Measurements from ENCODE around the gene PRELID1.
"Not testable (repeated sequence)": the region's sequence is repeated elsewhere in the genome, so short reads cannot be mapped to it uniquely, and the experiment has no call there.

Gene PRELID1

DNA sequence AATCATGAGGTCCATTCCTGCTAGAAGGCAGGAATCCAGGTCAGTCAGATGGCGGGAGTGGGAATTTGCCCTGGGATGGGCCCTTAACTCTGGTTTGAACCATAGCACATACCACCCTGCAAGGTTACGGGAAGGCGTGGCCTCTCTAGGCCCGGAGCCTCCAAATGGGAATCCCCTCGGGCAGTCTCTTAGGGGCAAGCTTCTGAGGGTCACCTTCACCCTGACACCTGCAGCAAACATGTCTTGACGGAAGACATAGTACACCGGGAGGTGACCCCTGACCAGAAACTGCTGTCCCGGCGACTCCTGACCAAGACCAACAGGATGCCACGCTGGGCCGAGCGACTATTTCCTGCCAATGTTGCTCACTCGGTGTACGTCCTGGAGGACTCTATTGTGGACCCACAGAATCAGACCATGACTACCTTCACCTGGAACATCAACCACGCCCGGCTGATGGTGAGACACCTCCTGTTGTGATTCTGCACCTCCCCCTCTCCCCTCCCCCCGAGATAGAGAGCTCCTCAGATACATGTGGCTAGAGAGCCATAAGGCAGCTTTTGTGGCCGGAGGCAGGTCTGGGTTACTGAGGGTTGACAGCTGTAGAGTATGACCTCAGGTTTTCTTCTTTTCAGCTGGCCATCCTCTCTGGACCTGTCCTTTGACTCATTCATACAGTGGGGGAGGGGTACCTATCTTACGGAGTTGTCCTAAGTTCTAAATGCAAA, 957 bp downstream of the PRELID1 start:
- peak; percentile 50 for DNase-seq
- Mint-ChIP-seq H3K4me1 (peaks cover 78% of the 10 kb centered on the region), H3K27me3 (no peaks in the 10 kb centered on the region), H3K36me3 (peaks cover 58% of the 10 kb centered on the region), H3K4me3 (peak overlapping the region; percentile 89), H3K27ac (peak overlapping the region; percentile 90), H3K9me3 (no peaks in the 10 kb centered on the region)
- CTCF ChIA-PET = interaction anchor here (1.3 kb wide), 1 partner anchor 192 kb away, joined by 4 read pairs; no protein-coding TSS in a partner anchor

DNA sequence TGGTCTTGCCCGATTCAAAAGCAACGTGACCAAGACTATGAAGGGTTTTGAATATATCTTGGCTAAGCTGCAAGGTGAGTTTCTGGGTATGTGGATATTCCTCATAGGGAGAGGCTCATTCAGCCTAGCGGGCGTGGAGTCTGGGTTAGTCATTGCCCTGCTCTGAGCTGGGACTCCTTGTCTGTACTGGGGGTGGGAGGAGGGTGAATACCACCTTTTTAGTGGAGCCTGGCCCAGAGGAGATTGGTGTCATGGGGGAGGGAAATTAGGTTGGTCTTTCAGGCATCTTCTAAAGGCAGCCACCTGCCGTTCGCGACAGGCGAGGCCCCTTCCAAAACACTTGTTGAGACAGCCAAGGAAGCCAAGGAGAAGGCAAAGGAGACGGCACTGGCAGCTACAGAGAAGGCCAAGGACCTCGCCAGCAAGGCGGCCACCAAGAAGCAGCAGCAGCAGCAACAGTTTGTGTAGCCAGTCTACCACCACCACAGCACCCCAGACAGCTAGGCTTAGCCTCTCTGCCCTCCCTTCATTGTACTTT, 2.6 kb downstream of the PRELID1 start:
- CTCF ChIA-PET, H3K27me3 Mint-ChIP-seq, H3K9me3 Mint-ChIP-seq, DNase-seq: not testable (repeated sequence)
- Mint-ChIP-seq H3K36me3 (peaks cover 59% of the 10 kb centered on the region), H3K27ac (peak overlapping the region; percentile 76), H3K4me3 (peak overlapping the region; percentile 26), H3K4me1 (peaks cover 77% of the 10 kb centered on the region)

DNA sequence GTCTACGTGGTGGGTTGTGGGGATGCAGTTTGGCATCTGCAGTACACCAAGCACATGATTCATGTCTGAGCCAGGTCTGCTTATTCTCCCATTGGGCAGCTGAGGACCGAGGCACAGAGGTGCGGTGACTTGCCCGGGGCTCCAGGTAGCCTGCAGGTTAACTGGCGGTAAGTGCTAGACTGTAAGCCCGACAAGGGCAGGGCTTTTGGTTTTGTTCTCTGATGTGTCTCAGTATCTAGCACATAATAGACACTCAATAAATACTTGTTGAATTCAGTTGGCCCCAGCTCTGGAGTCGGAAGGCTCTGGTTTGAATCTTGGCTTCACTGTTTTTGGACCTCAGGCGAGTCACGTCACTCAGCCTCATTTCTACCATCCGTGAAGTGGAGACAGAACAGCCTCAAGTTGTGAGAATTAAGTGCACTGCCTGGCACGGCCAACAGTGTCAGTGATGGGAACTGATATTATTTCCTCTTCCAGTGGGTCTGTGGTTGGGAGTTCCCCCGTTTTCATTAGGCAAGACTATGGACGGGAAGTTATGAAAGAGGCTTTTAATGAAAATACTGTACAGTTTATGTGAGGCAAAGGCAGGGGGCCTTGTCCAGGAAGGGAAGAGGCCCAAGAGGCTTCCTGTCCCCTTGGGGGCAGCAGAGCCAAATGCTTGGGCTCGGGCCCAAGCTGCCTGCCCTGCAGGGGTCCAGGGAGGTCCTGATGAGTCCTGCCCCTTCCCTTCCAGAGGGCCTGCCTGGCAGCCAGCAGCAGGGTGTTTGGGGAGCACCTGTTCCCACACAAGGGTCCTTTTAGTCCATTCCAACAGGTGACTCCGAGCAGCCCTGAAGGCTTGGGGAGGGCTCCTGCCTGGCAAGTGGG, 3.3 kb downstream of the PRELID1 start:
- no peaks in the 10 kb centered on the region for H3K27me3 Mint-ChIP-seq
- CTCF ChIA-PET = interaction anchor here (0.9 to 7.9 kb wide), 2 partner anchors 84 to 194 kb away, joined by 4 to 75 read pairs; no protein-coding TSS in a partner anchor
- DNase-seq = no peak
- H3K9me3 Mint-ChIP-seq = no peaks in the 10 kb centered on the region
- H3K4me1 Mint-ChIP-seq = peaks cover 70% of the 10 kb centered on the region
- peak overlapping the region; percentile 56 for H3K27ac Mint-ChIP-seq
- peaks cover 55% of the 10 kb centered on the region for H3K36me3 Mint-ChIP-seq
- H3K4me3 Mint-ChIP-seq = no peak overlapping the region

DNA sequence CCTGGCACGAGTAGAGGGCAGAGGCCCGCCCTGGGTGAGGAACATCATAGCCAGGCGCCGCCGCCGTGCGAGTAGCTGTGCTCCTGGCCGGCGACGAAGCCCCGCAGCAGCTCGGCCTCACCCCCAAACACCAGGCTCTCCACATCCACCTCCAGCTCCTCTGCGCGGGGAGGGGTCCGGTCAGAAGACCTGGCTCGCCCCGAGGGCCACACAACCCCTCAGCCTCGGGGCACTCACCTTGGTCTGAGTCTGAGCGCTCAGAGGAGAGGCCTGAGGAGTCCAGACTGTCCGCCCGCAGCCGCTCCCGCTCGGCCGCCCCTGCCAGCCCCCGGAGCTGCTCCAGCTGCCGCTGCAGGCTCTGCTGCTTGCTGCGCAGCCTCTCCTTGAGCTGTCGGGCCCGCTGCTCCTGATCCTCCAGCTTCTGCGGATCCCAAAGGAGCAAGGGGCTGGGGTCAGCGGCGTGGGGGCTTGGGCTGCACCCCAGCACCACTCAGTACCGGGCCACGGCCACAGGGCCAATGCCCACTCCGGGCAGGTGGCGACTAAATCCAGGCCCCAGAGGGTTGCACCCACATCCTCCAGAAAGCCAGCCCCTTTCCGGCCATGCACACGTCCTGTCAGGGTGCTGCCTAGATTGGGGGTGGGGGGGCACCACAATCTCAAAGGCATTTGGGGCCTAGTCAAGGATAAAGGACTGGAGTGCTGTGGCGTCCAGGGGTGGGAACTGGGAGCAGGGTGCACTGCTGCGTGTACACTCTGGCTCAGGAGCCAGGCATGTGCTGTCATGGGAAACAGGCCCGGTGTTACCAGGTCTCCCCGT, 4.2 kb downstream of the PRELID1 start:
- Mint-ChIP-seq H3K4me1 (peaks cover 64% of the 10 kb centered on the region), H3K27ac (no peak overlapping the region), H3K4me3 (no peak overlapping the region), H3K27me3 (no peaks in the 10 kb centered on the region), H3K36me3 (peaks cover 50% of the 10 kb centered on the region), H3K9me3 (no peaks in the 10 kb centered on the region)
- CTCF ChIA-PET = interaction anchor here (0.9 to 7.9 kb wide), 8 partner anchors 7 to 194 kb away, joined by 3 to 75 read pairs (median 16); no protein-coding TSS in a partner anchor
- no peak for DNase-seq

DNA sequence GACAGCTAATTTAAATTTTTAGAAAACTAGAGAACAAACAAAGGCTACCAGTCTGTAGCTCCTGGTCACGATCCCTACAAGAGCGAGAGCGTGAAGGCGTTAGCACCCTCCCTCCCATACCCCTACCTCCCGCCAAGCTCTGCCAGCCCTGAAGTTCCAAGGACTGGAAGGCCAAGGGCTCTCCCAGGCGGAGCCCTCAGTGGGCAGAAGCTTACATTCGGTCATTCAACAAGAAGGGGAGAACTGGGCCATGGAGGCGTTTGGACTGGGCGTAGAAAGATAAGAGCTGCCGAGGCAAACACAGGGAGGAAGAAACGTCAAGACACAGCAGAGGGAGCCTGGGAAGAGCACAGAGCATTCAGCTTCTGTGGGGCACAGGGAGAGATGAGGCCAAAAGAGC, 5.1 kb downstream of the PRELID1 start:
- DNase-seq = no peak
- Mint-ChIP-seq H3K4me1 (peaks cover 71% of the 10 kb centered on the region), H3K9me3 (no peaks in the 10 kb centered on the region), H3K4me3 (no peak overlapping the region), H3K27ac (peak overlapping the region; percentile 60), H3K27me3 (no peaks in the 10 kb centered on the region), H3K36me3 (peaks cover 50% of the 10 kb centered on the region)
- CTCF ChIA-PET = interaction anchor here (0.9 to 7.9 kb wide), 20 partner anchors 8 to 648 kb away, joined by 3 to 75 read pairs (median 10); no protein-coding TSS in a partner anchor

DNA sequence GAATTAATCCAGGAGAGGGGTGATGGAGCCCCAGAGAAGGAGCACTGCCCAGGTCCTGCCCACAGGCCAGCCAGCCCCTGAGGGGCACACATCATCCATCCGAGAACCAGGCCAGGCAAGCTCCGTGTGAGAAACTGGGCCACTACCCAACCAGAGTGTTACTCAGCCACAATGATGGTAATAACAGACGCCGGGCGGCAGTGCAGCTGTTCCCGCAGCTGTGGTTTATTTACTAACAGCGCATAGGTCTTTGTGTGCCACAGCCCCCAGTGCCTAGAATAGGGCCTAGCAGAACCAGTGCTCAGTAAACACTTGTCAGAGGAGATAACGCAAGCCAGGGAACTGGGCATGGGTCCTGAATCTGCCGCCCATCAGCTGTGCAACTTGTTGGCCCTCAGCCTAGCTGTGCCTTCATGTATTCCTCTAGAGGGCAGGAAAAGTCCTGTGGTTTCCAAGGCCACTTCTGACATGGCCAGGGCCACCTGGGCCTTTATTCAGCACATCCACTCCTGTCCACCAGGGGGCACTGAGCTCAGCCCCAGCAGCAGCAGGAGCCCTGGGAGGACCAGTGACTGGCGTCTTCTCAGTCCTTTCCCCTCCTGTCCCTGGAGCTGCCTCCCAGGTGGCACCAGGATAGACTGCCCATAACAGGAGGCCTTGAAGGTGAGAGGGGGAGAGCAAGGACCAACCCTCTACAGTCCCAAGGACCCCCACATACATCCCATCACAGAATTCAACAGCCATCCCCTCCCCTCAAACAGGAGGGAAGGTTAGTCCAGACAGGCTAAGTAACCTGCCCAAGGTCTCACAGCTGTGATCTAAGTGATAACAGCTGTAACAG, 6.0 kb downstream of the PRELID1 start:
- no peaks in the 10 kb centered on the region for H3K27me3 Mint-ChIP-seq
- peaks cover 71% of the 10 kb centered on the region for H3K4me1 Mint-ChIP-seq
- DNase-seq = peak; percentile 84
- H3K36me3 Mint-ChIP-seq = peaks cover 45% of the 10 kb centered on the region
- CTCF ChIA-PET = interaction anchor here (0.9 to 7.9 kb wide), 33 partner anchors 9 to 649 kb away, joined by 3 to 75 read pairs (median 6); partner anchors contain the start of genes GRK6, LMAN2, PDLIM7 and RGS14
- H3K27ac Mint-ChIP-seq = peak overlapping the region; percentile 83
- H3K4me3 Mint-ChIP-seq = peak overlapping the region; percentile 100
- H3K9me3 Mint-ChIP-seq = no peaks in the 10 kb centered on the region

DNA sequence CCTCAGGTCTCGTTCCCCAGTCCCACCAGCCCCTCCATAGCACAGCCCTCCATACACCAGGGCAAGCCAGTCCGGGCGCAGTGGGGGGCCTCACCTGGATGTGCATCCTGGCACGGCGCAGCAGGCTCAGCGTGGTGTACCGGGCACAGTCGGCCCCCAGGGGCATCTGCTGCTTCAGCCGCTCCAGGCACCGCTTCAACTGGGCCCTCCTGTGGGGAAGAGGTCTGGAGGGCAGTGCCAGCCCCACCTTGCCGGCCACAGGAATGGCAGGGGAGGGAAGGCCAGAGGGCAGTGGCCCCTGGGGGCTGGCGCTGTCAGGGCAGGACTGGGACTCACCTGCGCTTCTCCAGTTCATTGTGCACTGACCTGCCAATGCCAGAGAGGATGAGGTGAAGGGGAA, 6.7 kb downstream of the PRELID1 start:
- peak overlapping the region; percentile 100 for H3K4me3 Mint-ChIP-seq
- H3K9me3 Mint-ChIP-seq = no peaks in the 10 kb centered on the region
- H3K36me3 Mint-ChIP-seq = peaks cover 37% of the 10 kb centered on the region
- H3K27me3 Mint-ChIP-seq = no peaks in the 10 kb centered on the region
- no peak for DNase-seq
- CTCF ChIA-PET = interaction anchor here (1.0 to 7.9 kb wide), 28 partner anchors 8 to 224 kb away, joined by 3 to 75 read pairs (median 7); partner anchors contain the start of genes GRK6, LMAN2, PDLIM7 and RGS14
- peak overlapping the region; percentile 94 for H3K27ac Mint-ChIP-seq
- H3K4me1 Mint-ChIP-seq = peaks cover 68% of the 10 kb centered on the region

DNA sequence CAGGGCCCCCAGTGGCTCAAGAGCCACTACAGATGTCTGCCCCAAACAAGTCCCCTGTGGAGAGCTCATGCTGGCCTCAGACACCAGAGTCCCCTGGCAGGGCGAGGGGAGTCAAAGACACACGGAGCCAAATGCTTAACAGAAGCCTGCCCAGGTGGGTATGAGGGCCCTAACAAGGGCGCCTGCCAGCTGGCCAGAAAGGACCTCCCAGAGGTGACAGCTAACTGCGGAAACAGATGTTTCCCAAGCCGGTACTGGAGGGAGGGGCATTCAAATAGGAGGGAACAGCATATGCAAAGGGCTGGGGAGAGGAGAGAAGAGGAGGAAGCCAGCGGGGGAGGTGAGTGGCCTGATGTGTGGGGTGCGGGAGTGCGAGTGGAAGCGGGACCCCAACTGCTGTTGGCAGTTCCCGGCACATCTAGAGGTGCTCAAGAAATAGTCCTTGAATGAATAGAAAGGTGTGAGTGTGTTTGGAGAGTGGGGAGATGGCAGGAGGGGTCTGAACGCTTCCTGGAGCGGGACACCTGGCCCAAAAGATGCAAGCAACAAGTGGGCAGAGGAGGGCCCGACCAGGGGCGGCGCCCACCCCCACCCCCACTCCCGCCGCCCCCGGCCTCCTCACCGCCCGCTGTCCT, 7.3 kb downstream of the PRELID1 start:
- CTCF ChIA-PET = interaction anchor here (1.3 to 7.9 kb wide), 19 partner anchors 8 to 198 kb away, joined by 3 to 75 read pairs (median 10); partner anchors contain the start of genes LMAN2, PDLIM7, RGS14 and SLC34A1

DNA sequence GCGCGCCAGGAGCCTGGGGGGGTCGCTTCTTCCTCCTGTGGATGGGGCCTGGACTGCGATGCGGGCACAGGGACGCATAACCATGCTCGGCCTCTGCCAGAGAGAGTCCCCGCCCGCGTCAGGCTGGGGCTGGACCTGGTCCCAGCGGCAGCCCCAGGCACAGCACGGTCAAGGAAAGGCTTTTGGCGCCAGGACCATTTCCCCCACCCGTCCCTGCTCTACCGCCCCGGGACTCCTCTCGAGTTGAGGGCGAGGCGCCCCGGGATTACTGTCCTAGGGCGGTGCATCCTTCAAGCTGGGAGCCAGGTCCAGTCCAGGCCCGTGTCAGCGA, 7.8 kb downstream of the PRELID1 start:
- Mint-ChIP-seq H3K27me3 (no peaks in the 10 kb centered on the region), H3K4me3 (peak overlapping the region; percentile 100), H3K4me1 (peaks cover 63% of the 10 kb centered on the region), H3K9me3 (no peaks in the 10 kb centered on the region), H3K27ac (peak overlapping the region; percentile 81), H3K36me3 (peaks cover 29% of the 10 kb centered on the region)
- CTCF ChIA-PET = interaction anchor here (2.2 to 7.9 kb wide), 7 partner anchors 15 to 198 kb away, joined by 9 to 75 read pairs (median 17); partner anchors contain the start of genes LMAN2 and RGS14
- no peak for DNase-seq

More for the DNA sequence above, 7.3 kb downstream of the PRELID1 start:
- Mint-ChIP-seq H3K9me3 (no peaks in the 10 kb centered on the region), H3K27ac (peak overlapping the region; percentile 94), H3K36me3 (peaks cover 33% of the 10 kb centered on the region), H3K4me1 (peaks cover 64% of the 10 kb centered on the region), H3K4me3 (peak overlapping the region; percentile 100), H3K27me3 (no peaks in the 10 kb centered on the region)
- DNase-seq = peak; percentile 71

DNA sequence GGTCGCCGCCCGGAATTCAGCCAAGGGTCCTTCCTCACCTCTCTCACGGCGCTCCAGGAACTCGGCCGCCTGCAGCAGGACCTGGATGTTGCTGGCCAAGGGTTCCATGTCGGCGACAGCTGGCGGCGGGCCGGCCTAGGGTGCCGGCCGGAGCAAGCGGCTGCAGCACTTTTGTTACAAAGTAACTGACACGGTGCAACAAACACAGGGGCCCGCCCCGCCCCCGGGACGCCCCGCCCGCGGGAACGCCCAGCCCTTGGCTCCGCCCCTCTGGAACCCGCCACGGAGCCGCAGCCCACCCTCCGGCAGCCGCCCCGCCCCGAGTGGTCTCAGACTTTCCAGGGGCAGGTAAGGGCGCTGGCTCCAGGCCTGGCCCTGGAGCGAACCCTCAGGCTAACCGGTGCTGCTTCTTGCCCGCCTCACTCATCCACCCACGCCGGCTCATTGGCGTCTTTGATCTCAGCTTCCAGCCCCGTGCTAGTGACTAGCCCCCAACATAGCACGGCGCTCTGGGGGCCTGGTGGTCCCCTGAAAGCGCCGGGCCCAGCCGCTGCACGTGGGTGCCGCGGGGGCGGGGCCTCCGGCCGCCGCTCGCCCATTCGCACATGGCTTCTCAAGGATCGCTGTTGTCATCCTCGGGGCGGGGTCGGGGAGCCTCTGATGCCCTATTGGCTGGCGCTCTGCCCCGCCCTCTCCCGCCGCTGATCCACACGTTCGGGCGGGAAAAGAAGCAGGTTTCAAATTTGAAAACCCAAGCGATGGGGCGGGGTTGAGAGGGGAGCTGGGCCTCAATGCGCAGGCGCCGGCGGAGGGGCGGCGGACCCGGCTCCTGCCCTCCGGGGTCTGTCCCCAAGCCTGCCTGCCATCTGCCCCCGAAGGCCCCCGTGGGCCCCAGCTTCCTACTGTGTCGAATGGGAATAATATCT, 8.4 kb downstream of the PRELID1 start, which contains the start of gene MXD3:
Gene MXD3 (minus strand): TSS at position 176 of the 926 bp plus-strand sequence. CDS start 68 bp downstream, at position 108.
- CTCF ChIA-PET = interaction anchor here (0.9 to 7.9 kb wide), 9 partner anchors 9 to 199 kb away, joined by 3 to 75 read pairs (median 13); partner anchors contain the start of genes PRELID1 and RAB24
- Mint-ChIP-seq H3K36me3 (peaks cover 23% of the 10 kb centered on the region), H3K9me3 (no peaks in the 10 kb centered on the region), H3K4me3 (peak within 1 kb of the TSS; percentile 100), H3K27ac (peak within 1 kb of the TSS; percentile 94), H3K4me1 (peaks cover 57% of the 10 kb centered on the region), H3K27me3 (no peaks in the 10 kb centered on the region)
- peak; percentile 99 for DNase-seq

DNA sequence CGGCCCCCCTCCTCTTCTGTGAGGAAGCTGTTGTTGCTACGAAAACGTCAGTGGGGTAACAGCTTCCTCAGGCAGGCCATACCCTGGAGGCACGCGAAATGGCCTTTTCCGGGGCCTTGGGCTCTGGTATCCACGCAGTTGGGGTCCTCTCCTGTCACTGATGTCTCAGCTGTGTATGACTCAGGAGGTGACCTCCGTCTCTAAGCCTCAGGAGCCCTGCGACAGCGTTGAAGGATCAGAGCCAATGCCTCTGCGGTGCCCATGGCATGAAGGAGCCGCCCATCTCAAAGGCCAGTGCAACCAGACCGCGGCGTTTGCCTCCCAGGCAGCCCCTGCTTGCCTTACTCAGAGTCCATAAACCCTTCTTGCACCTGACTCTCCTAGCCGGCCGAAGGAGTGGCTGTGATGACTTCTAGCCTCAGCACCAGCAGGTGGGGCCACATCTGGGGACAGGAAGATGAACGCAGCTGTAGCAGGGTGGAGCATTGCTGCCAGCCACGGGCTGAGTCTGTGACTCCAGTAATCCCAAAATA, 9.1 kb downstream of the PRELID1 start:
- Mint-ChIP-seq H3K27ac (peak overlapping the region; percentile 94), H3K4me1 (peaks cover 56% of the 10 kb centered on the region)

More for the DNA sequence above, 9.1 kb downstream of the PRELID1 start:
- H3K27me3 Mint-ChIP-seq = no peaks in the 10 kb centered on the region
- DNase-seq = peak; percentile 76
- CTCF ChIA-PET = interaction anchor here (0.9 to 7.9 kb wide), 9 partner anchors 9 to 199 kb away, joined by 3 to 75 read pairs (median 9); partner anchors contain the start of genes PRELID1 and RAB24
- no peaks in the 10 kb centered on the region for H3K9me3 Mint-ChIP-seq
- H3K36me3 Mint-ChIP-seq = peaks cover 26% of the 10 kb centered on the region
- peak overlapping the region; percentile 100 for H3K4me3 Mint-ChIP-seq

Measured in activated naive CD4-positive, alpha-beta T cell treated with anti-CD3 and anti-CD28 coated beads, Interleukin-2, amount 10 ng/mL, durations not matched to agents 7 days and 5 days (primary cell).